Measurements from ENCODE around the gene SUMO3. TPM values are rescaled to one million over a fixed set of nuclear protein-coding genes. Genes with fewer than 3 reads are reported as not detected.

Gene SUMO3
- total and polyA plus RNA-seq, 2 donors: 33.7 to 84.2 TPM

- WGBS: 84% methylated on average over 23 of the region's 23 CpGs
- Histone ChIP-seq H3K27ac (ENCODE audit: low read depth) (no peak overlapping the region), H3K4me1 (ENCODE audit: insufficient read depth) (no peaks in the 10 kb centered on the region), H3K4me3 (ENCODE audit: low read depth, low read length) (no peak overlapping the region), H3K36me3 (ENCODE audit: insufficient read depth) (no peaks in the 10 kb centered on the region)
- no peak for DNase-seq (ENCODE audit: extremely low spot score)
These were observed 61.3 kb downstream of the SUMO3 start for GRCh38 chr21:44756423-44757185.

Other genes with a start within 250 kb of the SUMO3 start
- gene KRTAP10-4, start 244.3 kb downstream of the SUMO3 start, total RNA-seq: not detected
- not detected for gene KRTAP10-4, start 244.3 kb downstream of the SUMO3 start, polyA plus RNA-seq
- gene KRTAP10-5, start 237.5 kb downstream of the SUMO3 start, total RNA-seq: not detected
- gene KRTAP10-5, start 237.5 kb downstream of the SUMO3 start, polyA plus RNA-seq: not detected
- gene KRTAP10-6, start 225.6 kb downstream of the SUMO3 start, total RNA-seq: not detected
- gene KRTAP10-6, start 225.6 kb downstream of the SUMO3 start, polyA plus RNA-seq: not detected
- not detected for gene KRTAP10-7, start 217.5 kb downstream of the SUMO3 start, total RNA-seq
- not detected for gene KRTAP10-7, start 217.5 kb downstream of the SUMO3 start, polyA plus RNA-seq
- gene KRTAP10-8, start 206.0 kb downstream of the SUMO3 start, total RNA-seq: not detected
- gene KRTAP10-8, start 206.0 kb downstream of the SUMO3 start, polyA plus RNA-seq: not detected
- gene KRTAP10-9, start 191.0 kb downstream of the SUMO3 start, total RNA-seq: not detected
- not detected for gene KRTAP10-9, start 191.0 kb downstream of the SUMO3 start, polyA plus RNA-seq
- gene KRTAP10-10, start 180.7 kb downstream of the SUMO3 start, total RNA-seq: not detected
- not detected for gene KRTAP10-10, start 180.7 kb downstream of the SUMO3 start, polyA plus RNA-seq
- not detected for gene KRTAP10-11, start 171.6 kb downstream of the SUMO3 start, total RNA-seq
- not detected for gene KRTAP10-11, start 171.6 kb downstream of the SUMO3 start, polyA plus RNA-seq
- not detected for gene KRTAP12-4, start 163.4 kb downstream of the SUMO3 start, total RNA-seq
- not detected for gene KRTAP12-4, start 163.4 kb downstream of the SUMO3 start, polyA plus RNA-seq
- not detected for gene KRTAP12-3, start 160.1 kb downstream of the SUMO3 start, total RNA-seq
- not detected for gene KRTAP12-3, start 160.1 kb downstream of the SUMO3 start, polyA plus RNA-seq
- not detected for gene KRTAP12-2, start 151.1 kb downstream of the SUMO3 start, total RNA-seq
- gene KRTAP12-2, start 151.1 kb downstream of the SUMO3 start, polyA plus RNA-seq: not detected
- gene KRTAP12-1, start 135.9 kb downstream of the SUMO3 start, total RNA-seq: not detected
- gene KRTAP12-1, start 135.9 kb downstream of the SUMO3 start, polyA plus RNA-seq: not detected
- not detected for gene KRTAP10-12, start 120.9 kb downstream of the SUMO3 start, total RNA-seq
- not detected for gene KRTAP10-12, start 120.9 kb downstream of the SUMO3 start, polyA plus RNA-seq
- gene TSPEAR, start 106.5 kb downstream of the SUMO3 start, total RNA-seq: 0.21 TPM
- gene TSPEAR, start 106.5 kb downstream of the SUMO3 start, polyA plus RNA-seq: 0.03 TPM
- gene UBE2G2, start 16.2 kb downstream of the SUMO3 start, total RNA-seq: 75.9 TPM
- 65.4 TPM for gene UBE2G2, start 16.2 kb downstream of the SUMO3 start, polyA plus RNA-seq
- gene PTTG1IP, start 55.6 kb upstream of the SUMO3 start, total RNA-seq: 154 TPM
- gene PTTG1IP, start 55.6 kb upstream of the SUMO3 start, polyA plus RNA-seq: 233 TPM
- gene ITGB2, start 102.8 kb upstream of the SUMO3 start, total RNA-seq: 20.8 TPM
- 39.9 TPM for gene ITGB2, start 102.8 kb upstream of the SUMO3 start, polyA plus RNA-seq
- gene SLX9, start 122.0 kb upstream of the SUMO3 start, total RNA-seq: 7.1 TPM
- 35.7 TPM for gene SLX9, start 122.0 kb upstream of the SUMO3 start, polyA plus RNA-seq

Data from urinary bladder (tissue), 4 donors.